ENCODE results near the gene SEC14L5.

The SEC14L5 gene

DNA sequence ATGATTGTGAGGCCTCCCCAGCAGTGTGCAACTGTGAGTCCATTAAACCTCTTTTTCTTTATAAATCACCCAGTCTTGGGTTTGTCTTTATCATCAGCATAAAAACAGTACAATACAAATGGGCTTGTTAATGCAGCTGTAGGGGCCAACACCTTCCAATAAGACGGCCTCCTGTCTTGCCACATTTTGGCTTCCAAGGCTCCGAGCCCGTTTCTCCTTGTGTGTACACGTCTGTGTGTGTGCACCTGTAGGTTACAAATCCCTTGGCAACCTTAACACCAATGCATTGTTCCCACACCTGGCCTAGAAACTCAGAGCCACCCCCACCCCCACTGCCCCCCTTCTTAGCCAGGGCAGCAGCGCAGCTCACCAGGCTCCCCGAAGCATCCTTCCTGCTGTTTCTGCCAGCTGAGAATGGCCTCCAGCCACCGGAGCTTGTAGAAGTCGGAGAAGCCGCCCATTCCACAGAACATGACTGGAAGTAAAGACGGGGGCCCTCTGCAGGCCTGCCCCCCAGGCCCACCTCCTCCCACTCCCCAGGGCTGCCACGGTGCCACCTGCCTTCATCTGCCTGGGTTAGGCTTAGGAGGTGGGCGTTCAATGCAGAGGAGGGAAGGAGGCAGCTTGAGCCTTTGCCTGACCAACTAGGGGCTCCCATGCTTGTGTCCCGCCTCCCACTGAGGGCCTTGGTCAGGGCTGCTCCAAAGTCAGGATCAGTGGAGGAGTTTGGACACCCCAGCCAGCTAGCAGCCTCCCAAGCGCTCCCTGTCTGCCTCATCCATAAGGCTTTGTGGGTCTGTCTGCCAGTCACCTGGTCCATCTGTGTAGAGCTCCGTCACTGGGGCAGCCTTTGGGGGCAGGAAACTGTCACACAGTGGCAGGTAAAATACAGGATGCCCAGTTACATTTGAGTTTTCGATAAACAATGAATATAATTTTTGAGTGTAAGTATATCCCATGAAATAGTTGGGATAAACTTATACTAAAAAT lies 97.0 kb downstream of the SEC14L5 start:
- H3K79me2 ChIP-seq (ENCODE audit: insufficient read depth, low read length): no peaks in the 10 kb centered on the region
- no peaks in the 10 kb centered on the region for H3K36me3 ChIP-seq (ENCODE audit: insufficient read depth, low read length)
- no peak overlapping the region for H2AFZ ChIP-seq (ENCODE audit: low read length)
- no peak overlapping the region for H3K4me2 ChIP-seq (ENCODE audit: low read length)
- no peaks in the 10 kb centered on the region for H3K9me2 ChIP-seq (ENCODE audit: low read depth, low read length)
- no peaks in the 10 kb centered on the region for H4K20me1 ChIP-seq (ENCODE audit: insufficient read depth, low read length)
- H3F3A ChIP-seq (ENCODE audit: insufficient read depth, low read length): no peaks in the 10 kb centered on the region
- no peaks in the 10 kb centered on the region for H3K27me3 ChIP-seq (ENCODE audit: insufficient read depth, low read length)
- no peak overlapping the region for H3K4me3 ChIP-seq (ENCODE audit: low read depth, low read length, poor library complexity, severe bottlenecking)
- H3K9ac ChIP-seq (ENCODE audit: low read length): no peak overlapping the region
- H3K9me3 ChIP-seq (ENCODE audit: low read length): no peaks in the 10 kb centered on the region
- H3K4me1 ChIP-seq (ENCODE audit: insufficient read depth, low read length, severe bottlenecking): no peaks in the 10 kb centered on the region
- no peak overlapping the region for H3K27ac ChIP-seq (ENCODE audit: low read depth, low read length, poor library complexity, severe bottlenecking)
- TF ChIP-seq EZH2 (IDR thresholded peaks at IDR 0.05; ENCODE audit: borderline replicate concordance, low read length): no peak

- TF ChIP-seq, protein P1, sequence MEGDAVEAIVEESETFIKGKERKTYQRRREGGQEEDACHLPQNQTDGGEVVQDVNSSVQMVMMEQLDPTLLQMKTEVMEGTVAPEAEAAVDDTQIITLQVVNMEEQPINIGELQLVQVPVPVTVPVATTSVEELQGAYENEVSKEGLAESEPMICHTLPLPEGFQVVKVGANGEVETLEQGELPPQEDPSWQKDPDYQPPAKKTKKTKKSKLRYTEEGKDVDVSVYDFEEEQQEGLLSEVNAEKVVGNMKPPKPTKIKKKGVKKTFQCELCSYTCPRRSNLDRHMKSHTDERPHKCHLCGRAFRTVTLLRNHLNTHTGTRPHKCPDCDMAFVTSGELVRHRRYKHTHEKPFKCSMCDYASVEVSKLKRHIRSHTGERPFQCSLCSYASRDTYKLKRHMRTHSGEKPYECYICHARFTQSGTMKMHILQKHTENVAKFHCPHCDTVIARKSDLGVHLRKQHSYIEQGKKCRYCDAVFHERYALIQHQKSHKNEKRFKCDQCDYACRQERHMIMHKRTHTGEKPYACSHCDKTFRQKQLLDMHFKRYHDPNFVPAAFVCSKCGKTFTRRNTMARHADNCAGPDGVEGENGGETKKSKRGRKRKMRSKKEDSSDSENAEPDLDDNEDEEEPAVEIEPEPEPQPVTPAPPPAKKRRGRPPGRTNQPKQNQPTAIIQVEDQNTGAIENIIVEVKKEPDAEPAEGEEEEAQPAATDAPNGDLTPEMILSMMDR (IDR thresholded peaks at IDR 0.05; ENCODE audit: low read length): peak; percentile 78
- TF ChIP-seq EZH2 (IDR thresholded peaks at IDR 0.05; ENCODE audit: borderline replicate concordance, low read length): no peak
Measured at GRCh38 chr16:5056352-5056751, 98.2 kb downstream of the SEC14L5 start.

DNA sequence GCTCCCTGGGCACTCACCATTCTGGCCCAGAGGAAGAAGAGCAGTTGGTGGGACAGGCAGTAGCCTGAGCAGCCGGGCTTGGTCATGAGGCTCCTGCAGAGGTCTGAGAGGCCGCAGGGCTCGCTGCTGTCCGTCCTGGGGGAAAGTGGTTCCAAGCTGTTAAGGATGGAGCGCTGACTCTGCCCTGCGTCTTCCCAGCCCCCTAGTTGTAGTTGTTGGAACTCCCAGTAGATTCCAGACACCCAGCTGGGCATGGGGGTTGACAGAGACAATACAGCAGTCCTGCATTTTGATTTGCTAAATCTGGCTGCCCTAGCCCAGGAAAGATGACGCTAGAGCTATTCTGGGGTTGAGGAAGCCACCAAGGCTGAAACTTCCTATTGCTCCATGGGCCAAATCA lies 100.3 kb downstream of the SEC14L5 start:
- no peak overlapping the region for H3K27ac ChIP-seq (ENCODE audit: low read depth, low read length, poor library complexity, severe bottlenecking)
- no peak for TF ChIP-seq EZH2 (IDR thresholded peaks at IDR 0.05; ENCODE audit: borderline replicate concordance, low read length)
- TF ChIP-seq, protein P1 (IDR thresholded peaks at IDR 0.05; ENCODE audit: low read length): no peak
- H3K9me3 ChIP-seq (ENCODE audit: low read length): no peaks in the 10 kb centered on the region
- no peak overlapping the region for H3K4me3 ChIP-seq (ENCODE audit: low read depth, low read length, poor library complexity, severe bottlenecking)
- no peaks in the 10 kb centered on the region for H3K79me2 ChIP-seq (ENCODE audit: insufficient read depth, low read length)
- no peaks in the 10 kb centered on the region for H3K27me3 ChIP-seq (ENCODE audit: insufficient read depth, low read length)
- H3K36me3 ChIP-seq (ENCODE audit: insufficient read depth, low read length): no peaks in the 10 kb centered on the region
- no peak overlapping the region for H2AFZ ChIP-seq (ENCODE audit: low read length)
- H3K9me2 ChIP-seq (ENCODE audit: low read depth, low read length): no peaks in the 10 kb centered on the region
- no peaks in the 10 kb centered on the region for H3K4me1 ChIP-seq (ENCODE audit: insufficient read depth, low read length, severe bottlenecking)
- no peaks in the 10 kb centered on the region for H3F3A ChIP-seq (ENCODE audit: insufficient read depth, low read length)
- no peak overlapping the region for H3K4me2 ChIP-seq (ENCODE audit: low read length)
- no peaks in the 10 kb centered on the region for H4K20me1 ChIP-seq (ENCODE audit: insufficient read depth, low read length)
- H3K9ac ChIP-seq (ENCODE audit: low read length): no peak overlapping the region

More at GRCh38 chr16:5056352-5056751, 98.2 kb downstream of the SEC14L5 start:
- Histone ChIP-seq H3K4me2 (ENCODE audit: low read length) (no peak overlapping the region), H3K9me2 (ENCODE audit: low read depth, low read length) (no peaks in the 10 kb centered on the region), H3K4me3 (ENCODE audit: low read depth, low read length, poor library complexity, severe bottlenecking) (no peak overlapping the region), H3K9me3 (ENCODE audit: low read length) (no peaks in the 10 kb centered on the region), H3K36me3 (ENCODE audit: insufficient read depth, low read length) (no peaks in the 10 kb centered on the region), H3K27me3 (ENCODE audit: insufficient read depth, low read length) (no peaks in the 10 kb centered on the region), H3K27ac (ENCODE audit: low read depth, low read length, poor library complexity, severe bottlenecking) (no peak overlapping the region), H3F3A (ENCODE audit: insufficient read depth, low read length) (no peaks in the 10 kb centered on the region), H3K9ac (ENCODE audit: low read length) (no peak overlapping the region), H3K4me1 (ENCODE audit: insufficient read depth, low read length, severe bottlenecking) (no peaks in the 10 kb centered on the region), H3K79me2 (ENCODE audit: insufficient read depth, low read length) (no peaks in the 10 kb centered on the region), H4K20me1 (ENCODE audit: insufficient read depth, low read length) (no peaks in the 10 kb centered on the region), H2AFZ (ENCODE audit: low read length) (no peak overlapping the region)
